CD4-positive, alpha-beta T cell treated with Interleukin-15 for 1 hour (primary cell): ENCODE data around the gene KRTAP10-2.
"Not testable (repeated sequence)": the region's sequence is repeated elsewhere in the genome, so short reads cannot be mapped to it uniquely, and the experiment has no call there.

ENCODE experiments used
- DNase-seq: peaks from one replicate; pipeline ENCODE4 v3.0.0-alpha.2; 2020

KRTAP10-2 gene

GRCh38 chr21:44582055-44582454, 30.8 kb upstream of the KRTAP10-2 start:
- DNase-seq: no peak

- DNase-seq: no peak
Measured at GRCh38 chr21:44581158-44581557, 29.9 kb upstream of the KRTAP10-2 start.

GRCh38 chr21:44580231-44580821, 29.0 kb upstream of the KRTAP10-2 start, which contains the start of gene KRTAP10-5:
TSS of gene KRTAP10-5 (minus strand) at chr21:44580604. CDS start at chr21:44580578, 26 bp downstream.
- DNase-seq: not testable (repeated sequence)

- no peak for DNase-seq
Measured at GRCh38 chr21:44579833-44580144, 28.5 kb upstream of the KRTAP10-2 start.

GRCh38 chr21:44579056-44579832, 27.9 kb upstream of the KRTAP10-2 start:
- no peak for DNase-seq

- no peak for DNase-seq
Measured at GRCh38 chr21:44578371-44579055, 27.2 kb upstream of the KRTAP10-2 start.

GRCh38 chr21:44576025-44576420, 24.7 kb upstream of the KRTAP10-2 start:
- DNase-seq: no peak

GRCh38 chr21:44575307-44576024, 24.2 kb upstream of the KRTAP10-2 start:
- no peak for DNase-seq

GRCh38 chr21:44574457-44575306, 23.4 kb upstream of the KRTAP10-2 start:
- DNase-seq: no peak

- not testable (repeated sequence) for DNase-seq
Measured at GRCh38 chr21:44573630-44574456, 22.5 kb upstream of the KRTAP10-2 start, which contains the start of gene KRTAP10-4. TSS of gene KRTAP10-4 (plus strand) at chr21:44573729. CDS start at chr21:44573759, 30 bp downstream.

GRCh38 chr21:44572959-44573583, 21.8 kb upstream of the KRTAP10-2 start:
- DNase-seq: no peak

- no peak for DNase-seq
Measured at GRCh38 chr21:44571844-44572782, 20.8 kb upstream of the KRTAP10-2 start.

- no peak for DNase-seq
Measured at GRCh38 chr21:44571296-44571695, 20.0 kb upstream of the KRTAP10-2 start.

GRCh38 chr21:44569861-44570517, 18.7 kb upstream of the KRTAP10-2 start:
- no peak for DNase-seq

- no peak for DNase-seq
Measured at GRCh38 chr21:44568667-44569556, 17.6 kb upstream of the KRTAP10-2 start.

- DNase-seq: no peak
Measured at GRCh38 chr21:44568261-44568660, 17.0 kb upstream of the KRTAP10-2 start.

- no peak for DNase-seq
Measured at GRCh38 chr21:44567481-44568171, 16.3 kb upstream of the KRTAP10-2 start.
